Endothelial cell of umbilical vein (primary cell): ENCODE results near the gene NINL. TPM values are rescaled to one million over a fixed set of nuclear protein-coding genes. Genes with fewer than 3 reads are reported as not detected.

ENCODE experiments used
- BruUV-seq: library from RNA; stranded (reverse); fragments of 400-500 nt; replicated peaks from 2 replicates; lab custom pipeline; 2021; lab: Mats Ljungman, UMichigan
- CTCF ChIA-PET: fragments of 300-600, 350-600 bp; sonication (Branson Sonifier 250); formaldehyde crosslinking; loops from one replicate; lab custom pipeline; 2021; ENCODE audit warnings: antibody characterized with exemption, inconsistent platforms; lab: Charles Lee
- POLR2A ChIA-PET: fragments of 300-600, 350-600 bp; sonication (Branson Sonifier 250); formaldehyde crosslinking; loops from one replicate; lab custom pipeline; 2021; ENCODE audit warnings: antibody characterized with exemption, inconsistent platforms; lab: Charles Lee
- DNase-seq: peaks from one replicate; pipeline ENCODE4 v3.0.0-alpha.2; 2011; ENCODE audit warnings: low read depth, low spot score
- FAIRE-seq: peaks from 2 replicates; lab custom pipeline; 2011; peaks lifted over from hg19 to GRCh38; lab: Jason Lieb, UNC
- H2AFZ ChIP-seq: 2 replicates; pipeline ENCODE4 v1.6.0; 2012; ENCODE audit warnings: low read depth, low read length, control low read depth, inconsistent platforms
- H3K27ac ChIP-seq: 2 replicates; pipeline ENCODE4 v1.5.1; 2011; ENCODE audit warnings: low read depth, mild to moderate bottlenecking, control low read depth, low read length, moderate library complexity; ENCODE audit not compliant: insufficient read depth
- H3K27me3 ChIP-seq, 2 experiments: 2 replicates each; pipeline versions ENCODE4 v1.6.0 to v1.6.1; 2011; ENCODE audit warnings: low read length in 2 of 2, mixed read lengths in 1 of 2; ENCODE audit not compliant: control insufficient read depth in 2 of 2, insufficient read depth in 2 of 2
- H3K36me3 ChIP-seq, 2 experiments: 2 replicates in 1 of 2; 3 replicates in 1 of 2; pipeline ENCODE4 v1.5.1; 2011; ENCODE audit warnings: low read length in 2 of 2, mild to moderate bottlenecking in 1 of 2, moderate library complexity in 1 of 2; ENCODE audit not compliant: control insufficient read depth in 2 of 2, insufficient read depth in 2 of 2; ENCODE audit errors: extremely low read depth in 1 of 2
- H3K4me1 ChIP-seq: 3 replicates; pipeline ENCODE4 v1.5.1; 2011; ENCODE audit warnings: mild to moderate bottlenecking, low read length; ENCODE audit not compliant: control insufficient read depth, insufficient read depth; ENCODE audit errors: extremely low read depth
- H3K4me2 ChIP-seq: 2 replicates; pipeline ENCODE4 v1.6.1; 2011; ENCODE audit warnings: low read length, control low read depth, mixed read lengths; ENCODE audit not compliant: insufficient read depth
- H3K4me3 ChIP-seq, 3 experiments: fragments of 200-600 bp in 1 of 3; sonication (generic), shearing (Covaris generic) in 1 of 3; replicated peaks in 1 of 3; 2 replicates each; pipeline ENCODE4 v1.5.1; 2011 to 2016; ENCODE audit warnings: control low read depth in 3 of 3, low read length in 3 of 3, mild to moderate bottlenecking in 2 of 3, inconsistent platforms in 1 of 3, low read depth in 1 of 3, moderate library complexity in 1 of 3; ENCODE audit not compliant: insufficient read depth in 1 of 3
- H3K79me2 ChIP-seq: 2 replicates; pipeline ENCODE4 v1.6.0; 2012; ENCODE audit warnings: low read length, inconsistent platforms; ENCODE audit not compliant: control insufficient read depth, insufficient read depth
- H3K9ac ChIP-seq: replicated peaks from 2 replicates; pipeline ENCODE3; 2011; ENCODE audit warnings: low read length, control low read depth; ENCODE audit not compliant: insufficient read depth; ENCODE audit errors: extremely low read depth
- H3K9me1 ChIP-seq: replicated peaks from 3 replicates; pipeline ENCODE4 v1.6.0; 2011; ENCODE audit warnings: mild to moderate bottlenecking, low read length; ENCODE audit not compliant: control insufficient read depth, insufficient read depth; ENCODE audit errors: extremely low read depth
- H3K9me3 ChIP-seq: replicated peaks from 2 replicates; pipeline ENCODE4 v1.5.1; 2012; ENCODE audit warnings: low read length, inconsistent platforms; ENCODE audit not compliant: control insufficient read depth, insufficient read depth
- H4K20me1 ChIP-seq: replicated peaks from 2 replicates; pipeline ENCODE3; 2011; ENCODE audit warnings: mild to moderate bottlenecking, low read length; ENCODE audit not compliant: control insufficient read depth, insufficient read depth; ENCODE audit errors: extremely low read depth
- CTCF ChIP-seq, 2 donors: IDR thresholded peaks; 1 replicate in 1 of 2; 2 replicates in 1 of 2; pipeline ENCODE4 v1.5.1; 2011; ENCODE audit warnings: low read length in 2 of 2, mild to moderate bottlenecking in 2 of 2, moderate library complexity in 2 of 2, control low read depth in 1 of 2, inconsistent platforms in 1 of 2, low read depth in 1 of 2; ENCODE audit not compliant: insufficient read depth in 1 of 2; ENCODE audit errors: extremely low read depth in 1 of 2
- EZH2 ChIP-seq: IDR thresholded peaks from 2 replicates; pipeline ENCODE4 v1.6.1; 2012; ENCODE audit warnings: borderline replicate concordance, low read depth, mild to moderate bottlenecking, moderate library complexity, low read length, inconsistent platforms; ENCODE audit not compliant: severe bottlenecking
- FOS ChIP-seq: IDR thresholded peaks from 2 replicates; pipeline ENCODE4 v1.6.1; 2011; ENCODE audit warnings: mild to moderate bottlenecking, low read length, moderate library complexity, borderline replicate concordance; ENCODE audit not compliant: insufficient read depth
- GATA2 ChIP-seq: IDR thresholded peaks from 2 replicates; pipeline ENCODE4 v1.7.0; 2011; ENCODE audit warnings: low read depth, mild to moderate bottlenecking, moderate library complexity, mixed read lengths, low read length; ENCODE audit not compliant: insufficient read length, insufficient read depth
- JUN ChIP-seq: IDR thresholded peaks from 2 replicates; pipeline ENCODE4 v1.6.1; 2011; ENCODE audit warnings: borderline replicate concordance, low read depth; ENCODE audit not compliant: insufficient read length, insufficient read depth
- MAX ChIP-seq: IDR thresholded peaks from 2 replicates; pipeline ENCODE4 v1.6.1; 2011; ENCODE audit not compliant: insufficient read depth, insufficient read length
- MYC ChIP-seq: IDR thresholded peaks from one replicate; pipeline ENCODE4 v1.6.1; 2011; ENCODE audit warnings: mild to moderate bottlenecking, low read depth, low read length
- POLR2A ChIP-seq: IDR thresholded peaks from 2 replicates; pipeline ENCODE4 v1.6.1; 2012; ENCODE audit warnings: low read depth, mild to moderate bottlenecking, control low read depth, low read length
- POLR2AphosphoS5 ChIP-seq: IDR thresholded peaks from 2 replicates; pipeline ENCODE4 v1.6.1; 2012; ENCODE audit warnings: low read depth, mild to moderate bottlenecking, control low read depth, low read length, moderate library complexity; ENCODE audit not compliant: insufficient read depth
- dilution Hi-C: fragments of 300-500 bp; cut with MboI; formaldehyde crosslinking; loops from one replicate; pipeline ENCODE4 v1.15.0; 2019; ENCODE audit warnings: low sequenced_read_pairs; ENCODE audit not compliant: extremely low pct_ligation_motif_present
- intact Hi-C: fragments of 100-400 bp; cut with micrococcal nuclease; formaldehyde crosslinking; loops from one replicate; pipeline ENCODE4 v1.10.0; 2022
- polyA plus RNA-seq, 4 experiments: library from polyadenylated mRNA; depleted of rRNA in 3 of 4; stranded (reverse) in 3 of 4; unstranded in 1 of 4; fragments of >200 nt; gene quantifications; 2 replicates each; pipeline versions ENCODE4 v1.2.1 to v1.2.3, GENCODE V29; 2011 to 2012; ENCODE audit warnings: missing spikeins in 1 of 4
- total RNA-seq: library from RNA; stranded (reverse); gene quantifications from 2 replicates; pipeline ENCODE4 v1.2.3, GENCODE V29; 2021

The NINL gene
- total and polyA plus RNA-seq, 2 donors (not counting 3 experiments of a cell fraction or from before 2014, with no cell fraction given) = 13.2 to 25.5 TPM

DNA sequence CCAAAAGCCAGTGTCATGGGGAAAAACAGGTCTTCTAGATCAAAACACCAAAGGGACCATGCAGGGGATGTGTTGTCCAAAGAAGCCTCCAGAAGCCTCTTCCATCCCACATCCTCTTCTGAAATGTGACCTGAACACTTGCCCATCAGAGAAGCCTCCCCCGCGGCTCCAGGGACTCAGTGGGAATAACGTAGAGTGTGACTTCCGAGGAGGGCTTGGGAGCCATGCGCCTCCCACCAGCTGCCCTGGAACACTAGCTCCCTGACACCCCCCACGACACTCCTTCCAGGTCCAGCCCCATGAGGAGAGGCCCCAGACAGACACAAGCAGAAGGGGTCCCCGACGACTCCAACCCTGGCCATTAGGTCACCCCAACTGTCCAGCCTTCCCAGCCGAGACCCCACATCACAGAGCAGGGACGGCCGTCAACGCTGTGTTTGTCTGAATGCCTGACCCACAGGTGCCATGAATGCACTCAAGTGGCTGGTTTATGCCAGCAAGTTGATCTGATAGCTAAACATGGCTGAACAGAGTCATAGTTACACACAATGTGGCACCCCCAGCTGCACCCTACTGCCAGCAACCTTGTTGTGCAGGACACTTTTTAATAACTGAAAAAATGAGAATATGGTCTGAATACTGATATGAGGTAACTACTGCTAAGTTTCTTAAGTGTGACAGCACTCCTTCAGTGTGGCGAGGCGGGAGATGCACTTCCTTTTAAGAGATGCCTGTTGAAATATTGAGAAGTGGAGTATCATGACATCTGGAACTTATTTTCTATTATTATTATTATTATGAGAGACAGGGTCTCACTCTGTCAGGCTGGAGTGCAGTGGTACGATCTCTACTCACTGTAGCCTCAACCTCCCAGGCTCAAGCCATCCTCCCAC lies 119.8 kb downstream of the NINL start:
- dilution Hi-C loops = no loop called here
- POLR2A ChIA-PET = interaction anchor here (1.0 kb wide), 1 partner anchor 35 kb away, joined by 3 read pairs; no protein-coding TSS in a partner anchor
- CTCF ChIA-PET = no interaction called here

More for the DNA sequence above, 119.8 kb downstream of the NINL start:
- Histone ChIP-seq H2AFZ (no peak overlapping the region), H3K9me1 (no peaks in the 10 kb centered on the region), H4K20me1 (no peaks in the 10 kb centered on the region), H3K27me3 (no peaks in the 10 kb centered on the region), H3K4me3 (no peak overlapping the region), H3K79me2 (no peaks in the 10 kb centered on the region), H3K36me3 (peaks cover 4 to 48% of the 10 kb centered on the region in 2 experiments), H3K4me2 (no peak overlapping the region), H3K4me1 (no peaks in the 10 kb centered on the region), H3K9ac (no peak overlapping the region), H3K9me3 (no peaks in the 10 kb centered on the region), H3K27ac (no peak overlapping the region)
- intact Hi-C loops = no loop called here
- DNase-seq (no peak), FAIRE-seq (no peak)
- TF ChIP-seq JUN = no peak
- TF ChIP-seq MYC = no peak
- no peak for TF ChIP-seq POLR2AphosphoS5
- TF ChIP-seq GATA2 = no peak
- no peak for TF ChIP-seq MAX
- TF ChIP-seq EZH2 = no peak
- no peak for TF ChIP-seq POLR2A
- TF ChIP-seq FOS = no peak
- no peak for TF ChIP-seq CTCF (IDR thresholded peaks at IDR 0.05; ENCODE audit: extremely low read depth in 1 of 2, insufficient read depth in 1 of 2, low read depth in 1 of 2, low read length in 2 of 2)
- BruUV-seq = no TSS peak
